GM23338 (cell line): ENCODE data around the gene ATP5PB. TPM values are rescaled to one million over a fixed set of nuclear protein-coding genes. Genes with fewer than 3 reads are reported as not detected.

Source experiments
- ATAC-seq: fragments of 200-7000 bp; cut with Tn5 transposase; 3 replicates; pipeline ENCODE4 v1.9.1; 2020
- DNase-seq: peaks from one replicate; pipeline ENCODE4 v3.0.0-alpha.2; 2015; ENCODE audit warnings: low spot score
- H2AFZ ChIP-seq: fragments of 200-600 bp; sonication (generic); 2 replicates; pipeline ENCODE4 v1.8.0; 2016; ENCODE audit warnings: antibody characterized with exemption, mild to moderate bottlenecking, moderate library complexity
- H3F3A ChIP-seq: fragments of 200-600 bp; sonication (generic); replicated peaks from 2 replicates; pipeline ENCODE4 v1.8.0; 2017; ENCODE audit warnings: antibody characterized with exemption, mixed run types, low read depth
- H3K27ac ChIP-seq: fragments of 200-600 bp; sonication (generic); 2 replicates; pipeline ENCODE4 v1.6.1; 2016; ENCODE audit warnings: low read depth
- H3K27me3 ChIP-seq: fragments of 200-600 bp; sonication (generic); 2 replicates; pipeline ENCODE4 v1.8.0; 2016; ENCODE audit warnings: mild to moderate bottlenecking, mixed run types, moderate library complexity; ENCODE audit not compliant: insufficient read depth
- H3K36me3 ChIP-seq: fragments of 200-600 bp; sonication (generic); 2 replicates; pipeline ENCODE4 v1.8.0; 2016; ENCODE audit warnings: mild to moderate bottlenecking; ENCODE audit not compliant: insufficient read depth
- H3K4me1 ChIP-seq: fragments of 200-600 bp; sonication (generic); 2 replicates; pipeline ENCODE4 v1.8.0; 2016; ENCODE audit warnings: mild to moderate bottlenecking, moderate library complexity; ENCODE audit not compliant: insufficient read depth
- H3K4me2 ChIP-seq: fragments of 200-600 bp; sonication (generic); 2 replicates; pipeline ENCODE4 v1.7.1; 2017; ENCODE audit warnings: mixed run types
- H3K4me3 ChIP-seq: fragments of 200-600 bp; sonication (generic); 2 replicates; pipeline ENCODE4 v1.6.1; 2016; ENCODE audit warnings: mixed run types
- H3K79me2 ChIP-seq: fragments of 200-600 bp; sonication (generic); replicated peaks from 2 replicates; pipeline ENCODE4 v1.8.0; 2017; ENCODE audit warnings: mild to moderate bottlenecking; ENCODE audit not compliant: insufficient read depth
- H3K9me2 ChIP-seq: fragments of 200-600 bp; sonication (generic); 2 replicates; pipeline ENCODE4 v1.8.0; 2017; ENCODE audit not compliant: insufficient read depth
- H4K20me1 ChIP-seq: fragments of 200-600 bp; sonication (generic); replicated peaks from 2 replicates; pipeline ENCODE4 v1.8.0; 2017; ENCODE audit warnings: mild to moderate bottlenecking; ENCODE audit not compliant: insufficient read depth
- H3K27ac Mint-ChIP-seq: 2 replicates; pipeline ENCODE4 v1.8.0; 2020; ENCODE audit warnings: inconsistent platforms, mild to moderate bottlenecking, moderate library complexity, mixed read lengths
- H3K27me3 Mint-ChIP-seq: 3 replicates; pipeline ENCODE4 v1.8.0; 2022; ENCODE audit warnings: low read depth, mild to moderate bottlenecking, moderate library complexity, mixed read lengths, inconsistent platforms; ENCODE audit not compliant: insufficient read depth, poor library complexity
- H3K36me3 Mint-ChIP-seq: 3 replicates; pipeline ENCODE4 v1.8.0; 2021; ENCODE audit warnings: low read depth, mild to moderate bottlenecking, inconsistent platforms, moderate library complexity, mixed read lengths
- H3K4me1 Mint-ChIP-seq: 3 replicates; pipeline ENCODE4 v1.8.0; 2020; ENCODE audit warnings: mild to moderate bottlenecking, inconsistent platforms, mixed read lengths
- H3K4me3 Mint-ChIP-seq: 3 replicates; pipeline ENCODE4 v1.8.0; 2021; ENCODE audit warnings: moderate library complexity, mild to moderate bottlenecking, inconsistent platforms, mixed read lengths
- H3K9me3 Mint-ChIP-seq: 3 replicates; pipeline ENCODE4 v1.8.0; 2020; ENCODE audit warnings: moderate library complexity, mild to moderate bottlenecking, inconsistent platforms, mixed read lengths
- CREB1 ChIP-seq: fragments of 250-450 bp; sonication (Bioruptor Pico); IDR thresholded peaks from 2 replicates; pipeline ENCODE4 v1.5.0; 2020; ENCODE audit warnings: low read depth, mild to moderate bottlenecking, moderate library complexity
- ETS1 ChIP-seq: IDR thresholded peaks from 2 replicates; pipeline ENCODE4 v1.6.1; 2016; ENCODE audit warnings: antibody characterized with exemption
- EZH2 ChIP-seq: fragments of 200-600 bp; sonication (generic); IDR thresholded peaks from one replicate; pipeline ENCODE4 v1.8.0; 2017; ENCODE audit warnings: antibody characterized with exemption, mild to moderate bottlenecking, low read depth; ENCODE audit not compliant: unreplicated experiment
- EZH2phosphoT487 ChIP-seq: fragments of 200-600 bp; sonication (generic); IDR thresholded peaks from one replicate; pipeline ENCODE4 v1.8.1; 2018; ENCODE audit warnings: antibody characterized with exemption; ENCODE audit not compliant: unreplicated experiment
- JUNB ChIP-seq: IDR thresholded peaks from one replicate; pipeline ENCODE4 v1.6.1; 2016; ENCODE audit warnings: antibody characterized with exemption; ENCODE audit not compliant: unreplicated experiment
- NANOG ChIP-seq: IDR thresholded peaks from 2 replicates; pipeline ENCODE4 v1.6.1; 2016; ENCODE audit warnings: antibody characterized with exemption, borderline replicate concordance
- POLR2AphosphoS5 ChIP-seq: IDR thresholded peaks from 2 replicates; pipeline ENCODE4 v1.6.1; 2016; ENCODE audit warnings: antibody characterized with exemption, low read depth
- REST ChIP-seq: IDR thresholded peaks from one replicate; pipeline ENCODE4 v1.6.1; 2018; ENCODE audit warnings: antibody characterized with exemption; ENCODE audit not compliant: unreplicated experiment
- STAT1 ChIP-seq: IDR thresholded peaks from one replicate; pipeline ENCODE4 v1.6.1; 2016; ENCODE audit warnings: antibody characterized with exemption; ENCODE audit not compliant: unreplicated experiment
- ZNF114 ChIP-seq: fragments of 250-450 bp; sonication (Bioruptor Pico); IDR thresholded peaks from 2 replicates; pipeline ENCODE4 v1.5.0; 2020; ENCODE audit warnings: mild to moderate bottlenecking, moderate library complexity
- ZNF331 ChIP-seq: fragments of 250-450 bp; sonication (Bioruptor Pico); IDR thresholded peaks from 2 replicates; pipeline ENCODE4 v1.5.0; 2020; ENCODE audit warnings: low read depth, mild to moderate bottlenecking, moderate library complexity
- polyA plus RNA-seq: library from polyadenylated mRNA; unstranded; fragments of >200 nt; fragmentation: Nextera tagmentation; extraction: Ambion mirVana; gene quantifications from 2 replicates; pipeline ENCODE4 v1.2.1, GENCODE V29; 2016
- total RNA-seq: library from RNA; depleted of rRNA; stranded (reverse); fragments of >200 nt; shearing (Covaris generic); gene quantifications from 2 replicates; pipeline ENCODE4 v1.2.3, GENCODE V29; 2014
- TF ChIP-seq, protein P1 (sequence below), 2 experiments: fragments of 200-600 bp in 1 of 2; sonication (generic) in 1 of 2; conservative IDR thresholded peaks; 2 replicates each; pipeline versions ENCODE4 v1.5.1 to v1.6.1; 2016 to 2017; ENCODE audit warnings: antibody characterized with exemption in 2 of 2, low read depth in 2 of 2, mild to moderate bottlenecking in 2 of 2, moderate library complexity in 1 of 2

Gene ATP5PB
- total and polyA plus RNA-seq, 2 experiments from 2014 or later: 279 to 300 TPM

DNA sequence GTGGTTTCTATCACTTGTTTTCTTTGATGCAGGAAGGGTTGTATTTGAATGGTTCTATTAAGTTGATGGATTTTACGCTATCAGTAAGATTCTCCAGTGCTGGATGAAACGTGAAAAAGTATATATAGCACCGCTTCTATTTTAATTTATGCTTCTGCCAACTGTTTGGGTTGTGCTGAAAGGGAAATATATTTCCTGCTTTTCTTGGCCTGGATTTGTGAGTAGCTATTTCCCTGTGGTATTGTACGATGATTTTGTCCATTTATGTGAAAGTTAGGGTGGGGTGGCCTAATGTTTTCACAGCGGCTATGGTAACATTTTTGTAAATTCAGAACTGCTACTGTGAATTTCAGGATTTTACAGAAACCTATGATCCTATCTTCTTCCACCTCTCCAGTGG is 24.8 kb downstream of the ATP5PB start (continued):
- TF ChIP-seq REST (no peak), CREB1 (no peak), POLR2AphosphoS5 (no peak)
- TF ChIP-seq, protein P1, sequence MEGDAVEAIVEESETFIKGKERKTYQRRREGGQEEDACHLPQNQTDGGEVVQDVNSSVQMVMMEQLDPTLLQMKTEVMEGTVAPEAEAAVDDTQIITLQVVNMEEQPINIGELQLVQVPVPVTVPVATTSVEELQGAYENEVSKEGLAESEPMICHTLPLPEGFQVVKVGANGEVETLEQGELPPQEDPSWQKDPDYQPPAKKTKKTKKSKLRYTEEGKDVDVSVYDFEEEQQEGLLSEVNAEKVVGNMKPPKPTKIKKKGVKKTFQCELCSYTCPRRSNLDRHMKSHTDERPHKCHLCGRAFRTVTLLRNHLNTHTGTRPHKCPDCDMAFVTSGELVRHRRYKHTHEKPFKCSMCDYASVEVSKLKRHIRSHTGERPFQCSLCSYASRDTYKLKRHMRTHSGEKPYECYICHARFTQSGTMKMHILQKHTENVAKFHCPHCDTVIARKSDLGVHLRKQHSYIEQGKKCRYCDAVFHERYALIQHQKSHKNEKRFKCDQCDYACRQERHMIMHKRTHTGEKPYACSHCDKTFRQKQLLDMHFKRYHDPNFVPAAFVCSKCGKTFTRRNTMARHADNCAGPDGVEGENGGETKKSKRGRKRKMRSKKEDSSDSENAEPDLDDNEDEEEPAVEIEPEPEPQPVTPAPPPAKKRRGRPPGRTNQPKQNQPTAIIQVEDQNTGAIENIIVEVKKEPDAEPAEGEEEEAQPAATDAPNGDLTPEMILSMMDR (conservative IDR thresholded peaks at IDR 0.05; ENCODE audit: low read depth in 2 of 2): no peak

DNA sequence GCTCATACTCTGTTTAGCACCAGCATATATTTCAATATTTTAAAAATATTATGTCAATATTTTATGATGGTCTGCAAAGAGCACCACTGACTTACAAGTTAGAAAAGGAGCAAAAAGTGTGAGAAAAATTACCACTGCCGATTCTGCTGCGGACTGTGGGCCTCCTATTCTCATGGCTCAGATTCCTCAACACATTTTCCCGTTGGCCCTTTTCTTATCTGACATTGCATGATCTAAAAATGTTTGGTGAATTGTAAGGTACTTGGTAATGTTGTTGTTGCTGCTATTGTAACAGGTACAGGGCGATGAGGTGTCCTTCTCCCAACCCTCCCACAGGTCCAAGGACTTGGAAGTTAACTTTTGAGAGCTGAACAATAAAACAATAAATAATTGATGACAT is 25.3 kb downstream of the ATP5PB start:
- Histone ChIP-seq H3F3A (no peaks in the 10 kb centered on the region), H4K20me1 (no peaks in the 10 kb centered on the region), H3K27me3 (no peaks in the 10 kb centered on the region), H3K79me2 (no peaks in the 10 kb centered on the region), H2AFZ (no peak overlapping the region), H3K9me2 (no peaks in the 10 kb centered on the region), H3K4me2 (no peak overlapping the region), H3K36me3 (no peaks in the 10 kb centered on the region), H3K4me1 (no peaks in the 10 kb centered on the region), H3K4me3 (no peak overlapping the region), H3K27ac (no peak overlapping the region)
- no peak overlapping the region for H3K27ac Mint-ChIP-seq
- no peak for TF ChIP-seq ZNF331 (CRISPR knock-in tag)
- TF ChIP-seq CREB1: no peak
- no peak for TF ChIP-seq ZNF114
- no peak for TF ChIP-seq EZH2phosphoT487
- TF ChIP-seq POLR2AphosphoS5: no peak
- TF ChIP-seq NANOG: no peak
- no peak for ATAC-seq
- no peaks in the 10 kb centered on the region for H3K27me3 Mint-ChIP-seq
- no peaks in the 10 kb centered on the region for H3K9me3 Mint-ChIP-seq
- no peaks in the 10 kb centered on the region for H3K4me1 Mint-ChIP-seq
- no peak for DNase-seq
- H3K4me3 Mint-ChIP-seq: no peak overlapping the region
- H3K36me3 Mint-ChIP-seq: no peaks in the 10 kb centered on the region

- H3K4me1 ChIP-seq: no peaks in the 10 kb centered on the region
- no peak overlapping the region for H3K4me3 Mint-ChIP-seq
- no peak overlapping the region for H2AFZ ChIP-seq
- H3F3A ChIP-seq: no peaks in the 10 kb centered on the region
- no peak overlapping the region for H3K4me3 ChIP-seq
- H3K4me1 Mint-ChIP-seq: no peaks in the 10 kb centered on the region
- no peak overlapping the region for H3K27ac Mint-ChIP-seq
- DNase-seq (no peak), ATAC-seq (no peak)
- H3K36me3 Mint-ChIP-seq: no peaks in the 10 kb centered on the region
- no peaks in the 10 kb centered on the region for H3K36me3 ChIP-seq
- no peak overlapping the region for H3K27ac ChIP-seq
- H3K4me2 ChIP-seq: no peak overlapping the region
- no peaks in the 10 kb centered on the region for H3K9me3 Mint-ChIP-seq
- no peaks in the 10 kb centered on the region for H3K27me3 Mint-ChIP-seq
- H3K9me2 ChIP-seq: no peaks in the 10 kb centered on the region
- no peaks in the 10 kb centered on the region for H3K79me2 ChIP-seq
- no peaks in the 10 kb centered on the region for H3K27me3 ChIP-seq
- no peaks in the 10 kb centered on the region for H4K20me1 ChIP-seq
- no peak for TF ChIP-seq STAT1
- TF ChIP-seq CREB1: no peak
- TF ChIP-seq ETS1: no peak
- no peak for TF ChIP-seq EZH2
- TF ChIP-seq REST: no peak
- no peak for TF ChIP-seq ZNF331 (CRISPR knock-in tag)
- no peak for TF ChIP-seq NANOG
- TF ChIP-seq JUNB: no peak
- no peak for TF ChIP-seq EZH2phosphoT487
Observed at GRCh38 chr1:111475701-111476100, 26.4 kb downstream of the ATP5PB start.
